HCT116 (cell line): Measurements from ENCODE around the gene EXD2.

Experiments
- EZH2 ChIP-seq: fragments of 200-600 bp; sonication (generic); IDR thresholded peaks from 2 replicates; pipeline ENCODE4 v1.6.1; 2017; ENCODE audit warnings: antibody characterized with exemption, mixed run types
- JUND ChIP-seq: IDR thresholded peaks from 2 replicates; pipeline ENCODE4 v1.6.1; 2012
- POLR2A ChIP-seq: IDR thresholded peaks from 2 replicates; pipeline ENCODE4 v1.7.0; 2011; ENCODE audit warnings: borderline replicate concordance; ENCODE audit not compliant: insufficient read depth, insufficient read length; ENCODE audit errors: extremely low read depth
- POLR2AphosphoS5 ChIP-seq: IDR thresholded peaks from 2 replicates; pipeline ENCODE4 v1.6.1; 2011; ENCODE audit warnings: mild to moderate bottlenecking, low read depth, low read length, moderate library complexity
- RAD21 ChIP-seq: IDR thresholded peaks from 2 replicates; pipeline ENCODE4 v1.6.1; 2012; ENCODE audit warnings: low read depth, mild to moderate bottlenecking
- SP1 ChIP-seq: IDR thresholded peaks from 2 replicates; pipeline ENCODE4 v1.6.1; 2012; ENCODE audit warnings: low read depth
- YY1 ChIP-seq: IDR thresholded peaks from 2 replicates; pipeline ENCODE4 v1.6.1; 2011; ENCODE audit warnings: low read length, low read depth, moderate library complexity, mild to moderate bottlenecking; ENCODE audit not compliant: insufficient replicate concordance; ENCODE audit errors: extremely low read depth
- TF ChIP-seq, protein P1 (sequence below), 3 experiments: fragments of 200-600 bp in 1 of 3; sonication (generic) in 1 of 3; IDR thresholded peaks in 2 of 3; conservative IDR thresholded peaks in 1 of 3; 2 replicates each; pipeline ENCODE4 v1.5.1; 2012 to 2017; ENCODE audit warnings: low read depth in 2 of 3, low read length in 2 of 3, antibody characterized with exemption in 1 of 3, borderline replicate concordance in 1 of 3, control low read depth in 1 of 3, mild to moderate bottlenecking in 1 of 3, mixed read lengths in 1 of 3, mixed run types in 1 of 3, moderate library complexity in 1 of 3; ENCODE audit not compliant: insufficient read depth in 1 of 3
- TF ChIP-seq, protein P2 (sequence below): IDR thresholded peaks from 2 replicates; pipeline ENCODE4 v1.6.1; 2012

DNA sequence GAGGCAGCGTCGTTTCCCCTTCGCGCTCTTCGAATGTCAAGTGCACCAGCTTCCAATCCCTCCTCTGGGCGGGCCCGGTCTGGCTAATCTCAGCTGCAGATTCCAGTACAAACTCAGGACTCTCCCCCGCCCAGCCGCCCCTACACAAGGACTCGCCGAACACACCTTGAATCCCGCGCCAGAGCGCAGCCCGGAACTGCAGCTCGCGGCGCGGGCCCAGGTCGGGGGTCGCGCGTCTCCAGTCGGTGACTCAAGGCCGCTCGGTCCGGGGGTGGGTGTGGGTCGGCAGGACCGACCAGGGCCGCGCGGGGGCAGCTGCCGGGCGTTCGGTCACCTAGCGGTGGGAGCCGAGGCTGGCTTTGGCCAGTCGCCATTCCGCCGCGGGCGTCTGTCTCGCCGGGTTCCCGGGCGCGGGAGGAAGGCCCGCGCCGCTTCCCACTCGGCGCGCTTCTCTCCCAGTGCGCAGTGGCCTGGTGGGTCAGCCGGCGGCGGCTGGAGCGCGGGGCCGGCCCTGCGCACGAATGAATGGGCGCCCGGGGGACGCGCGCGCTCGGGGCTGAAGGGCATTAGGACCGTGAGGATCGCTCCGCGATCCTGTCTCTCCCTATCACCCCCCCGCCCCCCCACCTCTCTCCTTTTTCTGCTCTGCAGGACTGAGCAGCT, 68.4 kb downstream of the EXD2 start, which contains the start of gene GALNT16:
- TF ChIP-seq, protein P1, sequence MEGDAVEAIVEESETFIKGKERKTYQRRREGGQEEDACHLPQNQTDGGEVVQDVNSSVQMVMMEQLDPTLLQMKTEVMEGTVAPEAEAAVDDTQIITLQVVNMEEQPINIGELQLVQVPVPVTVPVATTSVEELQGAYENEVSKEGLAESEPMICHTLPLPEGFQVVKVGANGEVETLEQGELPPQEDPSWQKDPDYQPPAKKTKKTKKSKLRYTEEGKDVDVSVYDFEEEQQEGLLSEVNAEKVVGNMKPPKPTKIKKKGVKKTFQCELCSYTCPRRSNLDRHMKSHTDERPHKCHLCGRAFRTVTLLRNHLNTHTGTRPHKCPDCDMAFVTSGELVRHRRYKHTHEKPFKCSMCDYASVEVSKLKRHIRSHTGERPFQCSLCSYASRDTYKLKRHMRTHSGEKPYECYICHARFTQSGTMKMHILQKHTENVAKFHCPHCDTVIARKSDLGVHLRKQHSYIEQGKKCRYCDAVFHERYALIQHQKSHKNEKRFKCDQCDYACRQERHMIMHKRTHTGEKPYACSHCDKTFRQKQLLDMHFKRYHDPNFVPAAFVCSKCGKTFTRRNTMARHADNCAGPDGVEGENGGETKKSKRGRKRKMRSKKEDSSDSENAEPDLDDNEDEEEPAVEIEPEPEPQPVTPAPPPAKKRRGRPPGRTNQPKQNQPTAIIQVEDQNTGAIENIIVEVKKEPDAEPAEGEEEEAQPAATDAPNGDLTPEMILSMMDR (IDR thresholded peaks at IDR 0.05 in 2 of 3, conservative IDR thresholded peaks at IDR 0.05 in 1 of 3; ENCODE audit: borderline replicate concordance in 1 of 3, insufficient read depth in 1 of 3, low read depth in 2 of 3, low read length in 2 of 3), result no peak
- TF ChIP-seq EZH2, result no peak
- TF ChIP-seq POLR2A, result no peak
- TF ChIP-seq, protein P2, sequence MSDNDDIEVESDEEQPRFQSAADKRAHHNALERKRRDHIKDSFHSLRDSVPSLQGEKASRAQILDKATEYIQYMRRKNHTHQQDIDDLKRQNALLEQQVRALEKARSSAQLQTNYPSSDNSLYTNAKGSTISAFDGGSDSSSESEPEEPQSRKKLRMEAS, result no peak
- no peak for TF ChIP-seq RAD21
- no peak for TF ChIP-seq POLR2AphosphoS5
- TF ChIP-seq YY1, result no peak
- TF ChIP-seq JUND, result no peak
- TF ChIP-seq SP1, result no peak
